CD4-positive, alpha-beta memory T cell (primary cell): ENCODE data around the gene DIS3L. TPM values are rescaled to one million over a fixed set of nuclear protein-coding genes. Genes with fewer than 3 reads are reported as not detected.

Source experiments
- CTCF ChIA-PET: fragments of 350-600 bp; sonication (Branson Sonifier 250); formaldehyde crosslinking; loops from one replicate; lab custom pipeline; 2021; ENCODE audit warnings: inconsistent platforms; ENCODE audit not compliant: partially characterized antibody; lab: Charles Lee
- POLR2A ChIA-PET: fragments of 350-600 bp; sonication (Branson Sonifier 250); formaldehyde crosslinking; loops from one replicate; lab custom pipeline; 2021; ENCODE audit not compliant: partially characterized antibody; lab: Charles Lee
- DNase-seq, 5 donors: peaks; one replicate each; pipeline versions ENCODE4 v3.0.0 to v3.0.0-alpha.2; 2020 to 2022; ENCODE audit warnings: mixed read lengths in 1 of 5
- H3K27ac ChIP-seq: one replicate; pipeline ENCODE4 v1.7.0; 2013; ENCODE audit warnings: low read depth, low read length
- H3K27me3 ChIP-seq: 2 replicates; pipeline ENCODE4 v1.7.0; 2013; ENCODE audit warnings: mild to moderate bottlenecking, low read length, moderate library complexity; ENCODE audit not compliant: insufficient read depth
- H3K36me3 ChIP-seq: 2 replicates; pipeline ENCODE4 v1.7.0; 2013; ENCODE audit warnings: mild to moderate bottlenecking, low read length, moderate library complexity; ENCODE audit not compliant: insufficient read depth
- H3K4me1 ChIP-seq: 2 replicates; pipeline ENCODE4 v1.7.0; 2013; ENCODE audit warnings: mild to moderate bottlenecking, low read length, moderate library complexity; ENCODE audit not compliant: insufficient read depth
- H3K4me3 ChIP-seq, 2 donors: one replicate each; pipeline ENCODE4 v1.7.0; 2013; ENCODE audit warnings: low read length in 2 of 2, mild to moderate bottlenecking in 1 of 2
- H3K9me3 ChIP-seq, 2 donors: one replicate each; pipeline ENCODE4 v1.7.0; 2013; ENCODE audit warnings: low read length in 2 of 2, control low read depth in 1 of 2; ENCODE audit not compliant: control insufficient read depth in 1 of 2
- H3K27ac Mint-ChIP-seq, 7 donors: one replicate each; pipeline ENCODE4 v1.8.0; 2020 to 2021; ENCODE audit warnings: mixed read lengths in 7 of 7, mild to moderate bottlenecking in 6 of 7, inconsistent platforms in 3 of 7, moderate library complexity in 3 of 7
- H3K27me3 Mint-ChIP-seq, 2 donors: one replicate each; pipeline ENCODE4 v1.8.0; 2020 to 2021; ENCODE audit warnings: mixed read lengths in 2 of 2
- H3K36me3 Mint-ChIP-seq, 2 donors: one replicate each; pipeline ENCODE4 v1.8.0; 2020 to 2021; ENCODE audit warnings: mixed read lengths in 2 of 2, inconsistent platforms in 1 of 2, mild to moderate bottlenecking in 1 of 2
- H3K4me1 Mint-ChIP-seq, 4 donors: one replicate each; pipeline ENCODE4 v1.8.0; 2020 to 2021; ENCODE audit warnings: mixed read lengths in 4 of 4, mild to moderate bottlenecking in 1 of 4
- H3K4me3 Mint-ChIP-seq, 8 donors: one replicate each; pipeline ENCODE4 v1.8.0; 2020 to 2021; ENCODE audit warnings: mixed read lengths in 8 of 8, mild to moderate bottlenecking in 7 of 8, moderate library complexity in 6 of 8, inconsistent platforms in 3 of 8
- H3K9me3 Mint-ChIP-seq, 8 donors: one replicate each; pipeline ENCODE4 v1.8.0; 2020 to 2021; ENCODE audit warnings: mixed read lengths in 8 of 8, mild to moderate bottlenecking in 5 of 8, inconsistent platforms in 3 of 8, moderate library complexity in 1 of 8
- intact Hi-C: fragments of 100-400 bp; cut with micrococcal nuclease; formaldehyde crosslinking; loops from one replicate; pipeline ENCODE4 v1.15.1; 2023
- polyA plus RNA-seq, 2 donors: library from polyadenylated mRNA; unstranded; fragments of 300-500 nt; fragmentation: Illumina TruSeq; gene quantifications; one replicate each; pipeline ENCODE4 v1.2.3, GENCODE V29; 2021
- total RNA-seq, 2 experiments: library from RNA; stranded (reverse); gene quantifications; one replicate each; pipeline ENCODE4 v1.2.3, GENCODE V29; 2021

Gene DIS3L
- total and polyA plus RNA-seq, 4 experiments from 2014 or later = 32.4 to 40.3 (median 36.2) TPM

DNA sequence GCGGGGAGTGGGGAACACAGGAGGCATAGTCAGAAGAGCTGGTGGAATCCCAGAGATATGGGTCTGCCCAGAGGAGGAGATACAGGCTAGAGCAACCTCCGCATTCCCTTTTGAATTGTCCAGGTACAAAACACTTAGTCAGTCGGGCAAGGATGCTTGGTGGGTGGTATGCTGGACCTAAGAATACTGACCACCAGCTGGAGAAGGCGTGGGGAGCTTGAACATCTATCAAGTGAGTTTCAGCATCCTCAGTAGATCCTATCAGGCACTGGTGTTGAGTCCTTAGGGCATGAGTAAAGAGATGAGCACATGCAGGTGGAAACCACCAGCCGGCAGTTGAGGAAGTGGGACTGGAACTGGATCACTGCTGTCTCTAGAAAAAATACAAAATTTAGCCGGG is 14.7 kb upstream of the DIS3L start:
- H3K4me1 ChIP-seq = no peaks in the 10 kb centered on the region
- no peak overlapping the region for H3K4me3 ChIP-seq
- H3K27me3 ChIP-seq = no peaks in the 10 kb centered on the region
- DNase-seq = no peak
- Mint-ChIP-seq H3K27me3 (peaks cover 3 to 5% of the 10 kb centered on the region in 2 donors), H3K4me1 (no peaks in the 10 kb centered on the region), H3K36me3 (no peaks in the 10 kb centered on the region), H3K9me3 (no peaks in the 10 kb centered on the region), H3K27ac (no peak overlapping the region), H3K4me3 (no peak overlapping the region)
- CTCF ChIA-PET = interaction anchor here (1.9 kb wide), 1 partner anchor 8 kb away, joined by 6 read pairs; no protein-coding TSS in a partner anchor
- intact Hi-C loops = no loop called here
- H3K27ac ChIP-seq = no peak overlapping the region
- no peaks in the 10 kb centered on the region for H3K36me3 ChIP-seq
- no peaks in the 10 kb centered on the region for H3K9me3 ChIP-seq
- POLR2A ChIA-PET = no interaction called here

- H3K4me1 Mint-ChIP-seq = peaks cover 0 to 6% (median 3%) of the 10 kb centered on the region in 4 donors
- no peak overlapping the region for H3K27ac Mint-ChIP-seq
- CTCF ChIA-PET = interaction anchor here (2.6 kb wide), 1 partner anchor 10 kb away, joined by 9 read pairs; the partner anchor contains the start of gene DIS3L
- H3K27me3 Mint-ChIP-seq = peaks cover under 1 to 3% of the 10 kb centered on the region in 2 donors
- intact Hi-C loops = no loop called here
- DNase-seq = no peak
- no peak overlapping the region for H3K4me3 Mint-ChIP-seq
- H3K36me3 ChIP-seq = no peaks in the 10 kb centered on the region
- POLR2A ChIA-PET = no interaction called here
- no peaks in the 10 kb centered on the region for H3K9me3 Mint-ChIP-seq
- no peaks in the 10 kb centered on the region for H3K4me1 ChIP-seq
- H3K36me3 Mint-ChIP-seq = no peaks in the 10 kb centered on the region
- no peaks in the 10 kb centered on the region for H3K9me3 ChIP-seq
- no peaks in the 10 kb centered on the region for H3K27me3 ChIP-seq
- H3K27ac ChIP-seq = no peak overlapping the region
- H3K4me3 ChIP-seq = no peak overlapping the region
Observed at GRCh38 chr15:66284271-66284670, 9.1 kb upstream of the DIS3L start.

DNA sequence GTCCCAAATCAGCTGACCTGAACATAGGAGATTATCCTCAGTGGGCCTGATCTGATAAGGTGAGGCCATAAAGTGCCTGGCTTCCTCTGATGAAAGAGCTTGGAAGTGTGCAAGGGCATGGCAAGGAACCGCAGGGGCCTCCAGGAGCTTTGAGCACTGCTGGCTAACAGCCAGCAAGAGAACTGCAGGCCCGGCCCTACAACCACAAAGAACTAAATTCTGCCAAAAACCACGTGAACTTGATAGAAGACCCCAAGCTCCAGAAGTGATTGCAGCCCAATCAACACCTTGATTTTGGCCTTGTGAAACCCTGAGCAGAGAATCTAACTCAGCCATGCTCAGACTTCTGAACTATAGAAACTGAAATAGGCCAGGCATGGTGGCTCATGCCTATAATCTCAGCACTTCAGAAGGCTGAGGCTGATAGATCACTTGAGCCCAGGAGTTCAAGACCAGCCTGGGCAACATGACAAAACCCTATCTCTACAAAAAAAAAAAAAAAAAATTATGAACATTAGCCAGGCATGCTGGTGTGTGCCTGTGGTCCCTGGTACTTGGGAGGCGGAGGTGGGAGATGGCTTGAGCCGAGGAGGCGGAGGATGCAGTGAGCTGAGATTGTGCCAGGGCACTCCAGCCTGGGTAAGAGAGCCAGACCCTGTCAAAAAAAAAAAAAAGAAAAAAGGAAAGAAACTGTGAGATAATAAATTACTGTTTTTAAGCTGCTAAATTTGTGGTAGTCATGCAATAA is 7.7 kb upstream of the DIS3L start:
- H3K4me3 ChIP-seq = no peak overlapping the region
- intact Hi-C loops = loop anchor here (2.0 kb wide), 1 partner anchor 647 kb away; no protein-coding TSS in a partner anchor
- peaks cover 8% of the 10 kb centered on the region for H3K4me1 ChIP-seq
- Mint-ChIP-seq H3K27me3 (no peaks in the 10 kb centered on the region), H3K4me1 (peaks cover 6 to 13% (median 9%) of the 10 kb centered on the region in 4 donors), H3K9me3 (no peaks in the 10 kb centered on the region), H3K27ac (no peak overlapping the region), H3K4me3 (no peak overlapping the region), H3K36me3 (no peaks in the 10 kb centered on the region)
- H3K9me3 ChIP-seq = no peaks in the 10 kb centered on the region
- POLR2A ChIA-PET = no interaction called here
- no peaks in the 10 kb centered on the region for H3K27me3 ChIP-seq
- CTCF ChIA-PET = interaction anchor here (0.7 to 2.6 kb wide), 6 partner anchors 8 to 561 kb away, joined by 3 to 9 read pairs (median 4); partner anchors contain the start of genes DIS3L and MAP2K1
- H3K36me3 ChIP-seq = no peaks in the 10 kb centered on the region
- H3K27ac ChIP-seq = no peak overlapping the region
- DNase-seq = no peak

GRCh38 chr15:66287461-66288057 is 5.8 kb upstream of the DIS3L start:
- POLR2A ChIA-PET = interaction anchor here (1.0 kb wide), 2 partner anchors 14 to 419 kb away, joined by 3 to 4 read pairs; no protein-coding TSS in a partner anchor
- Mint-ChIP-seq H3K4me3 (no peak overlapping the region), H3K9me3 (no peaks in the 10 kb centered on the region), H3K27ac (peak overlapping the region in 3 of 7 donors; percentile 22 to 68 (median 26)), H3K4me1 (peaks cover 17 to 26% (median 22%) of the 10 kb centered on the region in 4 donors), H3K36me3 (no peaks in the 10 kb centered on the region), H3K27me3 (no peaks in the 10 kb centered on the region)
- Histone ChIP-seq H3K4me1 (peaks cover 24% of the 10 kb centered on the region), H3K27ac (no peak overlapping the region), H3K36me3 (no peaks in the 10 kb centered on the region), H3K4me3 (no peak overlapping the region), H3K27me3 (no peaks in the 10 kb centered on the region), H3K9me3 (no peaks in the 10 kb centered on the region)
- intact Hi-C loops = loop anchor here (2.0 kb wide), 1 partner anchor 649 kb away; no protein-coding TSS in a partner anchor
- CTCF ChIA-PET = interaction anchor here (0.7 to 1.6 kb wide), 10 partner anchors 9 to 673 kb away, joined by 3 to 6 read pairs (median 4); no protein-coding TSS in a partner anchor
- peak in 4 of 5 donors; percentile 25 to 32 (median 29) for DNase-seq

DNA sequence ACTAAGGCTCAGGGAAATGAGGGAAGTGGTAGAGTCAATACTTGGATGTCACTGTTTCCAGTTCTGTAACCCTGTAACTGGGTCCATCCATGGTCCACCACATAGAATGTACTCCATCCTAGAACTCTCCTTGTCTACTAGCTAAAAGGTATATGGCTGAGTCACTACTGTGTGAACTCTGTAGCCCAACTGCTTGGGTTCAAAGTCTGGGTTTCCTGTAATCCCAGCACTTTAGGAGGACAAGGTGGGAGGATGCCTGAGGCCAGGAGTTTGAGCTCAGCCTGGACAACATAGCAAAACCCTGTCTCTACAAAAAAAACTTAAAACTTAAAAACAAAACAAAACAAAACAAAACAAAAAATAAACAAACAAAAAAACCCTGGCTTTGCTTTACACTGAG is 5.3 kb upstream of the DIS3L start:
- no peaks in the 10 kb centered on the region for H3K27me3 Mint-ChIP-seq
- ChIA-PET POLR2A (interaction anchor here (1.0 kb wide), 2 partner anchors 14 to 419 kb away, joined by 3 to 4 read pairs; no protein-coding TSS in a partner anchor), CTCF (interaction anchor here (0.6 to 1.4 kb wide), 5 partner anchors 8 to 308 kb away, joined by 3 to 4 read pairs (median 3); no protein-coding TSS in a partner anchor)
- no peaks in the 10 kb centered on the region for H3K9me3 ChIP-seq
- H3K27ac ChIP-seq = no peak overlapping the region
- no peaks in the 10 kb centered on the region for H3K36me3 Mint-ChIP-seq
- H3K27ac Mint-ChIP-seq = no peak overlapping the region
- peaks cover 18 to 28% (median 24%) of the 10 kb centered on the region in 4 donors for H3K4me1 Mint-ChIP-seq
- H3K36me3 ChIP-seq = no peaks in the 10 kb centered on the region
- H3K4me3 Mint-ChIP-seq = no peak overlapping the region
- no peak overlapping the region for H3K4me3 ChIP-seq
- peaks cover 28% of the 10 kb centered on the region for H3K4me1 ChIP-seq
- no peaks in the 10 kb centered on the region for H3K27me3 ChIP-seq
- intact Hi-C loops = no loop called here
- no peak for DNase-seq
- H3K9me3 Mint-ChIP-seq = no peaks in the 10 kb centered on the region

DNA sequence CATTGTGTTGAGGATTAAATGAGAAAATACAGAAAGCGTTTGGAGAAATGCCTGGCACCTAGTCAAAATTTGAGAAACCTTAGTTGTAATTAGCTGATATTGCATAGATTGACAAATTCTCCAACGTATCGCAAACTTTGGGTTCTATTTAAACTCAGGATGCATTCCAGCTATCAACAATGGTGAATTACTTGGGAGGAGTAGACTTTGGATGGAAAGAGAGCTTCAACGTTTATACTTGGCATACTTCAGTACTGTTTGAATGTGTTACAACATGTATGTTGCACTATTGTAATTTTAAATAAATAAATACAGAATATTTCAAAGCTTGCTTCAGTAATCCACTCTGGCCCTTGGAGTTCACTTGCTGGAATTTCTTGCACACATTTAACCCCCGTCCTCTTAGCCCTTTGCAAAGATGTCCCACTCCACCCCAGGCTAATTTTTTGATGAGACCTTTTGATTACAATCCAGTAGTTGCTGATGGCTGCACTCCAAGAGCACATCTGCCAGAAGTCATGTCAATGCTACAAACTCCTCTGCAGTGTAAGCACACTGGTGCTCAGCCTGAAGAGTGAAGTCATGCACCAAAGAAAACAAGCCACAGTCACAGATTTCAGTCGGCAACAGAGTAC is 4.7 kb upstream of the DIS3L start:
- no peak overlapping the region for H3K27ac ChIP-seq
- H3K4me1 ChIP-seq = peaks cover 28% of the 10 kb centered on the region
- no peak for DNase-seq
- H3K27me3 ChIP-seq = no peaks in the 10 kb centered on the region
- Mint-ChIP-seq H3K27ac (peak overlapping the region in 1 of 7 donors; percentile 11), H3K36me3 (no peaks in the 10 kb centered on the region), H3K9me3 (no peaks in the 10 kb centered on the region), H3K4me3 (no peak overlapping the region), H3K27me3 (no peaks in the 10 kb centered on the region), H3K4me1 (peaks cover 18 to 28% (median 24%) of the 10 kb centered on the region in 4 donors)
- intact Hi-C loops = no loop called here
- POLR2A ChIA-PET = interaction anchor here (1.0 kb wide), 2 partner anchors 13 to 420 kb away, joined by 3 to 4 read pairs; no protein-coding TSS in a partner anchor
- no peaks in the 10 kb centered on the region for H3K36me3 ChIP-seq
- H3K4me3 ChIP-seq = no peak overlapping the region
- H3K9me3 ChIP-seq = no peaks in the 10 kb centered on the region
- CTCF ChIA-PET = interaction anchor here (0.6 to 1.4 kb wide), 5 partner anchors 8 to 308 kb away, joined by 3 to 4 read pairs (median 3); partner anchors contain the start of gene MAP2K1
